ENCODE data around the gene PDE6A.

The PDE6A gene

DNA sequence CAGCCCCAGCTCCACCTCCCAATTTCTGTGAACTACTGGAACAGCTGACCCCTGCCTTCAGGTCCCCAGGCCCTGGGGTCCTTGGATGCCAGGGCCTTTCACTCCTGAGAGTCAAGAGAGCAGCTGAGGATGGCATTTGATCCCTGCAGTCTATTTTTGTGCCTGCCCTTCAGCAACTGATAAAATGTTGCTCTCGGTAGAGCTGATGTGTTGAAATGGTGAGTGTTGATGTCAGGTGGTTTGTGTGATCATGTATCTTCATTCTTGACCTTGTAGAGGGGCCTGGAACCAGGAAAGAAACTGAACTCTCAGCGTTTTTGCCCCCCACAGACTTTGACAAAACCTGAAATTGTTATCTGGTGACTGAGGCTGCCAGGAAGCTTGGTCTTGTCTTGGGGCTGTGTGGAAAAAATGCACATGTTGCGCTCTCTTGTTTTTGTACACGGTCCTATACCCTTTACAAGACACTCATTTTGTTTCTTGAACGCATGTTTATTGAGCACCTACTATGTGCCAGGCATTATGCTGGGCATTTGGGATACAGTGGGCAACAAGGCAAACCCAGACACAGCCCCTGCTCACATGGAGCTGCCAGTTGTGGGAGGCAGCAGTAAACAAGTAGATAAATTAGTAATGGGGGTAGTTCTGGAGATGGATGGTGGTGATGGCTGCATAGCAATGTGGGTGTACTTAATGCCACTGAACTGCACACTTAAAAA is 136.2 kb downstream of the PDE6A start:
- no peak for DNase-seq
